Body of pancreas (tissue), 4 donors: Measurements from ENCODE around the gene FGF1. TPM values are rescaled to one million over a fixed set of nuclear protein-coding genes. Genes with fewer than 3 reads are reported as not detected.

Experiments
- ATAC-seq: fragments of 150-250 bp; one replicate; pipeline ENCODE4 v1.9.1; 2016
- DNase-seq, 4 donors: peaks; one replicate each; pipeline ENCODE4 v3.0.0-alpha.2; 2019
- H3K27ac ChIP-seq, 4 donors: fragments of 200-600 bp; sonication (generic); 1 replicate in 3 of 4; 2 replicates in 1 of 4; pipeline versions ENCODE4 v1.5.1 to v1.6.1; 2016 to 2019; ENCODE audit warnings: mild to moderate bottlenecking in 1 of 4, mixed read lengths in 1 of 4, moderate library complexity in 1 of 4
- H3K27me3 ChIP-seq, 2 donors: fragments of 200-600 bp; sonication (generic); one replicate each; pipeline ENCODE4 v1.6.0; 2016; ENCODE audit warnings: mild to moderate bottlenecking in 1 of 2
- H3K36me3 ChIP-seq, 2 donors: fragments of 200-600 bp; sonication (generic); replicated peaks in 1 of 2; 2 replicates each; pipeline ENCODE4 v1.5.1; 2016; ENCODE audit warnings: low read depth in 2 of 2; ENCODE audit not compliant: insufficient read depth in 1 of 2
- H3K4me1 ChIP-seq: fragments of 200-600 bp; sonication (generic); one replicate; pipeline ENCODE4 v1.6.0; 2016
- H3K4me3 ChIP-seq, 2 donors: fragments of 200-600 bp; sonication (generic); 1 replicate in 1 of 2; 2 replicates in 1 of 2; pipeline ENCODE4 v1.5.1; 2016 to 2019
- H3K9me3 ChIP-seq, 3 donors: fragments of 200-600 bp; sonication (generic); 1 replicate in 2 of 3; 2 replicates in 1 of 3; pipeline ENCODE4 v1.5.1; 2016
- CTCF ChIP-seq, 7 experiments: fragments of 450-650 bp in 4 of 7; fragments of 200-600 bp in 3 of 7; sonication (generic) in 3 of 7; IDR thresholded peaks; one replicate each; pipeline ENCODE4 v1.5.1; 2016 to 2019; ENCODE audit warnings: antibody characterized with exemption in 7 of 7
- POLR2A ChIP-seq, 3 donors: fragments of 450-650 bp; IDR thresholded peaks; one replicate each; pipeline ENCODE4 v1.6.1; 2016; ENCODE audit warnings: antibody characterized with exemption in 3 of 3, mild to moderate bottlenecking in 2 of 3
- WGBS, 2 donors: methylation state at CpG; one replicate each; pipeline ENCODE4 v1.1.5; 2017; 5-methylcytosine and 5-hydroxymethylcytosine counted together
- intact Hi-C: fragments of 100-400 bp; cut with DNase I; formaldehyde crosslinking; loops from one replicate; pipeline ENCODE4 v1.15.1; 2023
- total RNA-seq, 2 donors: library from RNA; depleted of rRNA; stranded (reverse); fragments of >200 nt; gene quantifications; one replicate each; pipeline ENCODE4 v1.1.0, GENCODE V29; 2016

FGF1 gene
- total RNA-seq, 2 donors from 2014 or later: 0.78 TPM; not detected in 1

GRCh38 chr5:142680605-142681259 is 5.2 kb downstream of the FGF1 start:
- Histone ChIP-seq H3K4me3 (no peak overlapping the region), H3K36me3 (no peaks in the 10 kb centered on the region), H3K9me3 (no peaks in the 10 kb centered on the region), H3K4me1 (peaks cover 14% of the 10 kb centered on the region), H3K27me3 (no peaks in the 10 kb centered on the region), H3K27ac (peak overlapping the region in 3 of 4 donors; percentile 14 to 51 (median 50))
- TF ChIP-seq CTCF (IDR thresholded peaks at IDR 0.05) (no peak), POLR2A (IDR thresholded peaks at IDR 0.05) (no peak)
- peak; percentile 92 for ATAC-seq
- intact Hi-C loops: no loop called here
- DNase-seq: peak; percentile 56 to 87 (median 70)
- 52 to 71% methylated on average over 5 of the region's 5 CpGs for WGBS, 2 donors

GRCh38 chr5:142679744-142680143 is 6.1 kb downstream of the FGF1 start:
- DNase-seq: no peak
- 90 to 100% methylated on average over 2 of the region's 2 CpGs for WGBS, 2 donors
- H3K36me3 ChIP-seq: no peaks in the 10 kb centered on the region

GRCh38 chr5:142678529-142678928 is 7.4 kb downstream of the FGF1 start:
- ATAC-seq: no peak
- TF ChIP-seq POLR2A (IDR thresholded peaks at IDR 0.05): no peak
- TF ChIP-seq CTCF (IDR thresholded peaks at IDR 0.05): no peak
- 80 to 95% methylated on average over 4 of the region's 4 CpGs for WGBS, 2 donors

More at GRCh38 chr5:142679744-142680143, 6.1 kb downstream of the FGF1 start:
- intact Hi-C loops: no loop called here
- H3K27me3 ChIP-seq: no peaks in the 10 kb centered on the region
- no peak overlapping the region for H3K27ac ChIP-seq
- TF ChIP-seq CTCF (IDR thresholded peaks at IDR 0.05) (no peak), POLR2A (IDR thresholded peaks at IDR 0.05) (no peak)
- peaks cover 14% of the 10 kb centered on the region for H3K4me1 ChIP-seq
- no peaks in the 10 kb centered on the region for H3K9me3 ChIP-seq
- no peak overlapping the region for H3K4me3 ChIP-seq
- ATAC-seq: no peak

GRCh38 chr5:142677198-142677597 is 8.7 kb downstream of the FGF1 start:
- H3K27me3 ChIP-seq: no peaks in the 10 kb centered on the region
- H3K4me1 ChIP-seq: peaks cover 14% of the 10 kb centered on the region
- H3K9me3 ChIP-seq: no peaks in the 10 kb centered on the region
- DNase-seq: no peak
- H3K27ac ChIP-seq: no peak overlapping the region
- H3K4me3 ChIP-seq: no peak overlapping the region
- H3K36me3 ChIP-seq: no peaks in the 10 kb centered on the region
- no peak for ATAC-seq
- TF ChIP-seq POLR2A (IDR thresholded peaks at IDR 0.05): no peak
- no peak for TF ChIP-seq CTCF (IDR thresholded peaks at IDR 0.05)
- WGBS, 2 donors: 83 to 89% methylated on average over 2 of the region's 2 CpGs
- intact Hi-C loops: no loop called here

More at GRCh38 chr5:142678529-142678928, 7.4 kb downstream of the FGF1 start:
- Histone ChIP-seq H3K4me3 (no peak overlapping the region), H3K36me3 (no peaks in the 10 kb centered on the region), H3K9me3 (no peaks in the 10 kb centered on the region), H3K27ac (no peak overlapping the region), H3K4me1 (peaks cover 14% of the 10 kb centered on the region), H3K27me3 (no peaks in the 10 kb centered on the region)
- DNase-seq: no peak
- intact Hi-C loops: no loop called here

- Histone ChIP-seq H3K36me3 (no peaks in the 10 kb centered on the region), H3K27me3 (no peaks in the 10 kb centered on the region), H3K9me3 (no peaks in the 10 kb centered on the region), H3K4me3 (no peak overlapping the region), H3K27ac (no peak overlapping the region), H3K4me1 (peaks cover 10% of the 10 kb centered on the region)
- ATAC-seq (no peak), DNase-seq (no peak)
- WGBS, 2 donors: 62 to 66% methylated on average over 4 of the region's 4 CpGs
- no peak for TF ChIP-seq CTCF (IDR thresholded peaks at IDR 0.05)
- TF ChIP-seq POLR2A (IDR thresholded peaks at IDR 0.05): no peak
- intact Hi-C loops: no loop called here
Measured at GRCh38 chr5:142676318-142676717, 9.6 kb downstream of the FGF1 start.
